HepG2 (cell line): ENCODE measurements around the gene MORN1. TPM values are rescaled to one million over a fixed set of nuclear protein-coding genes. Genes with fewer than 3 reads are reported as not detected.

Experiments used
- CHD4 ChIP-seq: fragments of 200-600 bp; sonication (generic); IDR thresholded peaks from 2 replicates; pipeline ENCODE4 v1.7.0; 2017; ENCODE audit warnings: mild to moderate bottlenecking, low read length, borderline replicate concordance
- HOXA3 ChIP-seq: sonication (generic); formaldehyde crosslinking; IDR thresholded peaks from 2 replicates; pipeline ENCODE4 v1.5.0; 2020; ENCODE audit warnings: missing genetic modification reagents
- KAT8 ChIP-seq: IDR thresholded peaks from 2 replicates; pipeline ENCODE4 v1.6.1; 2016; ENCODE audit warnings: missing genetic modification reagents, missing compliant biosample characterization
- MATR3 ChIP-seq: sonication (generic); formaldehyde crosslinking; IDR thresholded peaks from 2 replicates; pipeline ENCODE4 v1.4.0; 2020; ENCODE audit warnings: missing genetic modification reagents
- RFX1 ChIP-seq: fragments of 450-650 bp; IDR thresholded peaks from 2 replicates; pipeline ENCODE4 v1.6.1; 2017
- TCF7 ChIP-seq: sonication (generic); IDR thresholded peaks from 2 replicates; pipeline ENCODE4 v1.6.1; 2016; ENCODE audit warnings: antibody characterized with exemption, low read depth
- ZNF234 ChIP-seq: sonication (generic); formaldehyde crosslinking; conservative IDR thresholded peaks from 2 replicates; pipeline ENCODE4 v1.5.1; 2020; ENCODE audit warnings: mild to moderate bottlenecking, missing genetic modification reagents
- ZNF441 ChIP-seq: sonication (generic); formaldehyde crosslinking; IDR thresholded peaks from 2 replicates; pipeline ENCODE4 v1.7.0; 2021; ENCODE audit warnings: missing genetic modification reagents, borderline replicate concordance
- ZNF775 ChIP-seq: sonication (generic); formaldehyde crosslinking; IDR thresholded peaks from 2 replicates; pipeline ENCODE4 v1.4.0; 2020; ENCODE audit warnings: missing genetic modification reagents, mild to moderate bottlenecking, moderate library complexity, borderline replicate concordance
- ZNF850 ChIP-seq: sonication (generic); formaldehyde crosslinking; conservative IDR thresholded peaks from 2 replicates; pipeline ENCODE4 v1.9.0; 2021; ENCODE audit warnings: mild to moderate bottlenecking, missing genetic modification reagents
- polyA plus RNA-seq, 8 experiments: library from polyadenylated mRNA; depleted of rRNA in 3 of 8; stranded (reverse) in 7 of 8; unstranded in 1 of 8; fragments of >200 nt; fragmentation: Illumina TruSeq in 4 of 8; extraction: Trizol in 4 of 8; gene quantifications; 2 replicates each; pipeline versions ENCODE4 v1.2.1 to v1.2.3, GENCODE V29; 2011 to 2016; ENCODE audit warnings: low read depth in 4 of 8, missing spikeins in 1 of 8, mixed read lengths in 1 of 8; ENCODE audit not compliant: insufficient read depth in 1 of 8
- total RNA-seq, 5 experiments: library from RNA; depleted of rRNA; stranded (reverse); fragments of >200 nt; fragmentation: Illumina TruSeq; extraction: Trizol; gene quantifications; 2 replicates each; pipeline ENCODE4 v1.2.3, GENCODE V29; 2016; ENCODE audit warnings: low read depth in 1 of 5
- TF ChIP-seq, protein P1 (sequence below): sonication (generic); formaldehyde crosslinking; IDR thresholded peaks from 2 replicates; pipeline ENCODE4 v1.4.0; 2020; ENCODE audit warnings: missing genetic modification reagents, borderline replicate concordance
- TF ChIP-seq, protein P2 (sequence below): IDR thresholded peaks from 2 replicates; pipeline ENCODE4 v1.6.1; 2016; ENCODE audit warnings: mild to moderate bottlenecking, missing biosample characterization, missing genetic modification reagents
- TF ChIP-seq, protein P3 (sequence below): IDR thresholded peaks from 2 replicates; pipeline ENCODE4 v1.6.1; 2018; ENCODE audit warnings: missing genetic modification reagents, mild to moderate bottlenecking, missing compliant biosample characterization
- TF ChIP-seq, protein P4 (sequence below): sonication (generic); formaldehyde crosslinking; IDR thresholded peaks from 2 replicates; pipeline ENCODE4 v1.5.1; 2020; ENCODE audit warnings: missing genetic modification reagents, mild to moderate bottlenecking, borderline replicate concordance

MORN1 gene
- total and polyA plus RNA-seq, 2 of the 13 experiments (the other 11 are each of a cell fraction or from before 2014, with no cell fraction given), result 3.1 to 6.5 TPM

DNA sequence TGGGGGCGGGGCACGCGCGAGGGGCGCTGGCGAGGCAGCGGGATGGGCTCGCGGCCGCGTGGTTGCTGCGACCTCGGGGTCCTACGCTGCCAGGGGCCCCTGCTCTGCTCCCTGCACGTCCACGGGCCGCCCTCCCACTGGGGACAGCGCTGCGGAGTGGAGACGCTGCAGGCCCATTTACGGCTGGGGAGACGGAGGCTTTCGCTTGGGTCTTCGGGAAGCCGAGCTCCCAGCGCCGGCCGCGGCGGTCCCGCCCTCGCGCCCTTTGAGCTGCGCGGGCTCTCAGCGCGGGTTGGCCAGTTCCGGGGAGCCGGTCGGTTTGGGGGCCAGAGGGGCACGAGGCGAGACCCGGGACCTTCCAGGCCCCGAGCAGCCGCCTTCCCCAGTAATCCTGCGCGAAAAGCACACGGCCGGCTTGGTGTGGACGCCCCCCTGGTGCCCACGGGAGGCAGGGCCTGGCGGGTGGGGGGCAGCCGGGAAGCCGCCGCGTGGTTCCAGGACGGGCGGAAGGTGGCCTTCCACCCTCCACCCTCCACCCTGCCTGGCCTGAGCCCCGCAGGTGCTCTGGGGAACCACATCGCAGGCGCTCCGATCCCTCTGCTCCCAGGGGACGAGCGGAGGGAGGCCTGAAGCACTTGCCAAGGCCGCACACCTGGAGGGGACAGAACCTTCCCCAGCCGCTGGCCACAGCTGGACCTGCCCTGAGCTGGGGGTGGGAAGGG, 21.6 kb upstream of the MORN1 start (continued):
- TF ChIP-seq, protein P1, sequence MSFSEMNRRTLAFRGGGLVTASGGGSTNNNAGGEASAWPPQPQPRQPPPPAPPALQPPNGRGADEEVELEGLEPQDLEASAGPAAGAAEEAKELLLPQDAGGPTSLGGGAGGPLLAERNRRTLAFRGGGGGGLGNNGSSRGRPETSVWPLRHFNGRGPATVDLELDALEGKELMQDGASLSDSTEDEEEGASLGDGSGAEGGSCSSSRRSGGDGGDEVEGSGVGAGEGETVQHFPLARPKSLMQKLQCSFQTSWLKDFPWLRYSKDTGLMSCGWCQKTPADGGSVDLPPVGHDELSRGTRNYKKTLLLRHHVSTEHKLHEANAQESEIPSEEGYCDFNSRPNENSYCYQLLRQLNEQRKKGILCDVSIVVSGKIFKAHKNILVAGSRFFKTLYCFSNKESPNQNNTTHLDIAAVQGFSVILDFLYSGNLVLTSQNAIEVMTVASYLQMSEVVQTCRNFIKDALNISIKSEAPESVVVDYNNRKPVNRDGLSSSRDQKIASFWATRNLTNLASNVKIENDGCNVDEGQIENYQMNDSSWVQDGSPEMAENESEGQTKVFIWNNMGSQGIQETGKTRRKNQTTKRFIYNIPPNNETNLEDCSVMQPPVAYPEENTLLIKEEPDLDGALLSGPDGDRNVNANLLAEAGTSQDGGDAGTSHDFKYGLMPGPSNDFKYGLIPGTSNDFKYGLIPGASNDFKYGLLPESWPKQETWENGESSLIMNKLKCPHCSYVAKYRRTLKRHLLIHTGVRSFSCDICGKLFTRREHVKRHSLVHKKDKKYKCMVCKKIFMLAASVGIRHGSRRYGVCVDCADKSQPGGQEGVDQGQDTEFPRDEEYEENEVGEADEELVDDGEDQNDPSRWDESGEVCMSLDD (CRISPR knock-in tag), result 0 out of 2 replicates have a peak, but pooled peaks have one; percentile 59
- TF ChIP-seq HOXA3 (CRISPR knock-in tag), result peak; percentile 46; the same call in 1 of the 2 replicates
- no peak for TF ChIP-seq ZNF850 (CRISPR knock-in tag)
- TF ChIP-seq MATR3, result no peak
- no peak; the same call in 1 of the 2 replicates for TF ChIP-seq KAT8 (CRISPR knock-in tag)
- no peak for TF ChIP-seq RFX1
- TF ChIP-seq ZNF441 (CRISPR knock-in tag), result peak; percentile 76; the same call in 1 of the 2 replicates
- no peak for TF ChIP-seq CHD4
- TF ChIP-seq, protein P2, sequence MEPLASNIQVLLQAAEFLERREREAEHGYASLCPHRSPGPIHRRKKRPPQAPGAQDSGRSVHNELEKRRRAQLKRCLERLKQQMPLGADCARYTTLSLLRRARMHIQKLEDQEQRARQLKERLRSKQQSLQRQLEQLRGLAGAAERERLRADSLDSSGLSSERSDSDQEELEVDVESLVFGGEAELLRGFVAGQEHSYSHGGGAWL, result peak; percentile 69; the same call in 1 of the 2 replicates
- TF ChIP-seq, protein P3, sequence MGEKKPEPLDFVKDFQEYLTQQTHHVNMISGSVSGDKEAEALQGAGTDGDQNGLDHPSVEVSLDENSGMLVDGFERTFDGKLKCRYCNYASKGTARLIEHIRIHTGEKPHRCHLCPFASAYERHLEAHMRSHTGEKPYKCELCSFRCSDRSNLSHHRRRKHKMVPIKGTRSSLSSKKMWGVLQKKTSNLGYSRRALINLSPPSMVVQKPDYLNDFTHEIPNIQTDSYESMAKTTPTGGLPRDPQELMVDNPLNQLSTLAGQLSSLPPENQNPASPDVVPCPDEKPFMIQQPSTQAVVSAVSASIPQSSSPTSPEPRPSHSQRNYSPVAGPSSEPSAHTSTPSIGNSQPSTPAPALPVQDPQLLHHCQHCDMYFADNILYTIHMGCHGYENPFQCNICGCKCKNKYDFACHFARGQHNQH, result no peak
- no peak for TF ChIP-seq TCF7
- TF ChIP-seq, protein P4, sequence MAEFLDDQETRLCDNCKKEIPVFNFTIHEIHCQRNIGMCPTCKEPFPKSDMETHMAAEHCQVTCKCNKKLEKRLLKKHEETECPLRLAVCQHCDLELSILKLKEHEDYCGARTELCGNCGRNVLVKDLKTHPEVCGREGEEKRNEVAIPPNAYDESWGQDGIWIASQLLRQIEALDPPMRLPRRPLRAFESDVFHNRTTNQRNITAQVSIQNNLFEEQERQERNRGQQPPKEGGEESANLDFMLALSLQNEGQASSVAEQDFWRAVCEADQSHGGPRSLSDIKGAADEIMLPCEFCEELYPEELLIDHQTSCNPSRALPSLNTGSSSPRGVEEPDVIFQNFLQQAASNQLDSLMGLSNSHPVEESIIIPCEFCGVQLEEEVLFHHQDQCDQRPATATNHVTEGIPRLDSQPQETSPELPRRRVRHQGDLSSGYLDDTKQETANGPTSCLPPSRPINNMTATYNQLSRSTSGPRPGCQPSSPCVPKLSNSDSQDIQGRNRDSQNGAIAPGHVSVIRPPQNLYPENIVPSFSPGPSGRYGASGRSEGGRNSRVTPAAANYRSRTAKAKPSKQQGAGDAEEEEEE (CRISPR knock-in tag), result no peak
- no peak for TF ChIP-seq ZNF234 (CRISPR knock-in tag)
- no peak for TF ChIP-seq ZNF775 (CRISPR knock-in tag)
